GM19467 (cell line): ENCODE results near the gene CUEDC1.

ENCODE experiments used
- ATAC-seq: cut with Tn5 transposase; IDR thresholded peaks from one replicate; pipeline ENCODE4 v1.9.1; 2021; ENCODE audit warnings: mild to moderate bottlenecking, moderate library complexity; ENCODE audit not compliant: unreplicated experiment

CUEDC1 gene

GRCh38 chr17:57900991-57901743, 54.0 kb downstream of the CUEDC1 start:
- no peak for ATAC-seq

- ATAC-seq: no peak
Measured at GRCh38 chr17:57899822-57900221, 55.4 kb downstream of the CUEDC1 start.

DNA sequence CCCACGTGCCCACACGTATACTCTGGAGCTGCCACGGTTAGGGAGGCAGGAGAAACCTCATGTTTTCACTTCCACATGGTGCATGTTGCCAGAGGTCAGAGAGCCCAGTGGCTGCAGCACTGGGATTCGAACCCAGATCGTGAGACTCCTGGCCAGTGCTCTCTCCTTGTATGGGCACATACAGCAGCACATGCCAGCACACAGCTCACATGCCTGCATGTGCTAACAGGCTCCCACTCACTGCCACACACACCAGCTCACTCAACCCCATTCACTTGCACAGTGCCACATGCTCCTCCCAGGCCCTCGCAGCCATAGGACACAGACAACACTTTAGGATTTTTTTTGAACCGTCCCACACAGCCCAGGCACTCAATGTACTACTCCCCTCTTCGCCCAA, 55.8 kb downstream of the CUEDC1 start:
- ATAC-seq: no peak

DNA sequence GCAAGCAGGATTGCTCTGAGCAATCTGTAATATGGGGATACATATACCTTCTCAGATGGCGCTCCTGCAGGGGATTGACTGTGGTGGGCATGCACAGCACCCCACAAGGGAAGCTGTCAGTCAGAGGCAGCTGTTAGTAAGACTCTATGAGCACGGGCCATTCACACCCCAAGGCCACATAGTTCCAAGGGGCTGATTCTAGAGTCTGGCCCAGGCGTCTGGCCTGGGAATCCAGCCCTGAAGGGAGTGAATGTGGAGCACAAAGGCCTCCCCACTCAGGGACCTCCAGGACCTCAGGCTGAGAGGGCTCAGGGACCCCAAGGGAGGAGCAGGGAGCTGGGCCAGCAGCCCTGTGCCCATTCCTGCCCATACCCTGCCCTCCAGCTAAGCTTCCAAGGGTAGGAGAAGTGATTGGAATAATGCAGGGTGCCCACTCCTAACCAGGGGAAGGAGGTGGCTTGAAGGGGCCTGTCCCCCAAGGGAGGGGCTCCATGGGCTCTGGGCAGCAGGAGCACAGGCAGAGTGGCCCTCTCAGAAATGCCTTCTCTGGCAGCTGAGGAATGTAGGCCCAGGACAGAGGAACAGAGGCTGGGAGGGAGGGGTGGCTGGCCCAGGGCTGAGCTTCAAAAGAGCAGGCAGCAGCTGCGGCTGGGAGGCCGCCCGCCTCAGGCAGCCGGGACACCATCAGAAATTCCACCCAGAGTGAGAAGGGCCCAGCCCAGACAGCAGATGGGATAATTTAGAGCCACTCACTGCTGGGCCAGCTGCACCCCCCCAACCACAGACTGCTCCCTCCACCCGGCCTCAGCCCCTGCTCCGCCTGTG, 56.5 kb downstream of the CUEDC1 start:
- ATAC-seq: no peak

DNA sequence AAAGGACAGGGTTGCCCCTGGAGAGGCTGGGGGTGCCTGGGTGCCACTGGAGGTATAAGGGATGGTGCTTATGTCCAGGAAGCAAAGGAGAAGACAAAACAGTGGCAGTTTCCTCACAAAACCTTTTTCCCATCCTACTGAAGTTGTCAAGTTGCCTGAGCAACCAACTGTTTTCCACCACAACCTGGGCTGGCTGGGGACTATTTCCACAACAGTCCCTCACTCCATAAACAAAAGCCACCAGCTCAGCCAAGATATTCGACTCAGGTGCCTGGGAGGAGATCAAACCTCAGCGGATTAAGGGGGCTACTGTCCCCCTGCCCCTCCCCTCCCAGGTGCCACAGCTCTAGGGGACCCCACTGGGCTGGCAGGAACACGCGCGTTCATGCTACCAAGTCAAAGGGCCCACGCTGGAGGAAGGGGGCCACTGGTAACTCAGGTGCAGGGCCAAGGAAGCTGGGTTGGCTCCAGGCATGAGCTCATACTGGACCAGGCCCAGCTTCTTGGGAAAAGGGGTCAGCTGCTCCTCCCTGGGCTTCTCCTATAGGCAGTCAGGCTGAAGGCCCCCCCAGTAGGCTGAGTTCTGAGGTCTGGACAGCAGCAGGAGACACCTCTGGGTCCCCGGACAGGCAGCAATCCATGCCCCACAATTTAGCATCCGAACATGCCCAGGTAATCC, 59.7 kb downstream of the CUEDC1 start:
- no peak for ATAC-seq

DNA sequence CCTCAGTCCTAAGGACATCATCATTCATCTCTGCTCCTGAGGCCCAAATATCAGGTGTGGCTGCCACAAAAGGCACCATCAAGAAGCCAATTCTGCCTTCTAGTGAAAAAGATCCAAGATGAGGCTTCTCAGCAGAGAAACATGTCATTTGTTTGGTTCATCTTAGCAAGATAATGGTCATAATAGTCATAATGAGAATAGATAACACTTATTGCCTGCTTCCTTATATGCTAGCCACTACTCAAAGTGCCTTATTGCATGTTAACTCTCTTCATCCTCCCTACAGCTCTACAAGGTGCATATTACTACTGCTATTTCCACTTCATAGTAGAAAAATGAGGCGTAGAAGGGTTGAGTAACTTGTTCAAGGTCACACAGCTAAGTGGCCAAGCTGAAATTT, 60.4 kb downstream of the CUEDC1 start:
- ATAC-seq: no peak

GRCh38 chr17:57892820-57893595, 62.2 kb downstream of the CUEDC1 start:
- ATAC-seq: no peak

GRCh38 chr17:57892146-57892819, 62.9 kb downstream of the CUEDC1 start:
- no peak for ATAC-seq

- no peak for ATAC-seq
Measured at GRCh38 chr17:57890857-57891232, 64.4 kb downstream of the CUEDC1 start.

- no peak for ATAC-seq
Measured at GRCh38 chr17:57889892-57890856, 65.0 kb downstream of the CUEDC1 start.

DNA sequence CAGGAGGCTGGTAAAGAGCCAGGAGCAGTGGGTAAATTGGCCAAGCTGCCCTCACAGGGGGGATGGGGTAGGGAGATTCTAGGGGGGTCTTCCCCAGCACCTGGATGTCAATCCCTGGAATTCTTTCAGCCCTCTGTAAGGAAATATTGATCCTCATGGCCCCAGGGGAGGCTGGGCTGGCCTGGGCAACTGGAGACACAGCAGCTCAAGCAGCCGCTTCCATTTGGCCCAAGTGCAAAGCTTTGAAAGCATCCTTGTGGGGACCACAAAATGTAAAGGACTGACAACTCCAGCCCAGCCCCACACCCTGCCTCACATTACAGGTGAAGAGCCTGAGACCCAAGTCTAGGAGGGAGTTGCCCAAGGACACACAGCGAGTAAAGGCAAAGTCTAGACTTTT, 66.0 kb downstream of the CUEDC1 start:
- ATAC-seq: no peak

DNA sequence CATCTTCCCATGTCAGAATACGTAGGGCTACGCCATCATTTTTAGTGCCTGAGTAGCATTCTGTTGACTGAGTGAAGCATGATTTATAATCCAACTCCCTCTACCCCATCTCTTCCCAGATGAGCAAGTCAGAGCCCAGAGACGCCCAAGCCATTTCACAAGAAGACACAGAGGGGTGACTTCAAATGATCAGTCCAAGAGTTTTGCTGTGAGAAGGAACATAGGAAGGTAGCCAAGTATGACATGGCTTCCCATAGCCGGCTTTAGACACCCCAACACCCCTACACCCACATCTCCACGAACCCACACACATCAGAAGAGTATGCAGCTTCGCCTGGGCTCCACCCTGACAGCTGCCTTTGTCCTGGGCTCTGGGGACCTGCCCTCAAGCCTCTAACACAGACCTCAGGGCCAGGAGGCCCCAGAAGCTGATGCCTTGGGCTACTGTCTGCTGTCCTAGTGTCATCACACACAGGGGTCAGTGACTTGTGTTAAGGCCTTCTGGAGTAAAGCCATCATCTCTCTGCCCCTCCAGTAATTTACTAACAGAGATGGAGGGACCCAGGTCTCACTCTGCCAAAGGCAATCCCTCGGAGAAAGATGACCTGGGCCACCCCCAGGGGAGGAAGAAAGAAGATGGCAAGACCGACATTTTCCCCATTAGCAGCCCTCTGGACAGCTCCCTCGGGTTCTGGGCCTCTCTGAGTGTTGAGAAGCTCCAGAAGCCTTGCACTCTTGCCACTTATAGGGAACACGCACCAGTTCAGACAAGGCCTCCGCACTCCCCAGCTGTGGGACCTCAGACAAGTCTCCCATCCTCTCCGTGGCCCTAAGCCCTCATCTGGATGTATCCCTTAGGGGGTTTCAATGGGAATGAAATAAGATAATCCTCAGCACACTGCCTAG, 66.6 kb downstream of the CUEDC1 start:
- no peak for ATAC-seq

- ATAC-seq: no peak
Measured at GRCh38 chr17:57887161-57887560, 68.1 kb downstream of the CUEDC1 start.

- ATAC-seq: no peak
Measured at GRCh38 chr17:57886020-57886419, 69.2 kb downstream of the CUEDC1 start.

GRCh38 chr17:57885148-57885915, 69.9 kb downstream of the CUEDC1 start:
- ATAC-seq: no peak

GRCh38 chr17:57881783-57882351, 73.3 kb downstream of the CUEDC1 start:
- no peak for ATAC-seq

- no peak for ATAC-seq
Measured at GRCh38 chr17:57881143-57881542, 74.1 kb downstream of the CUEDC1 start.
